K562 (cell line): ENCODE measurements around the gene SETD7. TPM values are rescaled to one million over a fixed set of nuclear protein-coding genes. Genes with fewer than 3 reads are reported as not detected.

ENCODE experiments used
- ATAC-seq: fragments of 200-7000 bp; cut with Tn5 transposase; 3 replicates; pipeline ENCODE4 v1.9.1; 2020; ENCODE audit warnings: moderate library complexity
- BruUV-seq: library from RNA; stranded (reverse); fragments of 400-500 nt; replicated peaks from 2 replicates; lab custom pipeline; 2021; lab: Mats Ljungman, UMichigan
- CTCF ChIA-PET: fragments of 300-600 bp; formaldehyde crosslinking; extraction: SDS; loops from one replicate; lab custom pipeline; 2021; ENCODE audit warnings: low intra/inter-chr PET ratio; lab: Yijun Ruan, JAX
- POLR2A ChIA-PET: fragments of 300-600, 350-650 bp; sonication (Branson Sonifier 250); formaldehyde crosslinking; extraction: SDS; loops from one replicate; lab custom pipeline; 2021; ENCODE audit warnings: antibody characterized with exemption, inconsistent platforms; lab: Yijun Ruan, JAX
- DNase-seq, 4 experiments: peaks; one replicate each; pipeline versions ENCODE4 v3.0.0 to v3.0.0-alpha.2; 2011 to 2018; ENCODE audit warnings: low spot score in 3 of 4, mixed read lengths in 3 of 4; ENCODE audit errors: extremely low read depth in 1 of 4
- FAIRE-seq: peaks from 2 replicates; lab custom pipeline; 2011; peaks lifted over from hg19 to GRCh38; lab: Jason Lieb, UNC
- H2AFZ ChIP-seq: 2 replicates; pipeline ENCODE4 v1.6.0; 2011; ENCODE audit warnings: low read depth, low read length, control low read depth, inconsistent platforms
- H3K27ac ChIP-seq: fragments of 200-600 bp; 3 replicates; pipeline ENCODE4 v1.8.0; 2011; ENCODE audit warnings: low read depth, mild to moderate bottlenecking, control low read depth, inconsistent platforms, low read length, moderate library complexity, mixed read lengths; ENCODE audit errors: extremely low read depth
- H3K27me3 ChIP-seq, 2 experiments: fragments of 300-600 bp in 1 of 2; 2 replicates in 1 of 2; 3 replicates in 1 of 2; pipeline versions ENCODE4 v1.6.0 to v1.8.0; 2011; ENCODE audit warnings: inconsistent platforms in 2 of 2, low read length in 2 of 2, mild to moderate bottlenecking in 1 of 2, mixed read lengths in 1 of 2, moderate library complexity in 1 of 2; ENCODE audit not compliant: control insufficient read depth in 2 of 2, insufficient read depth in 2 of 2
- H3K36me3 ChIP-seq: fragments of 300-600 bp; 3 replicates; pipeline ENCODE4 v1.8.0; 2011; ENCODE audit warnings: mild to moderate bottlenecking, low read length, inconsistent platforms; ENCODE audit not compliant: control insufficient read depth, insufficient read depth
- H3K4me1 ChIP-seq, 2 experiments: fragments of 200-600 bp in 1 of 2; replicated peaks in 1 of 2; 2 replicates in 1 of 2; 3 replicates in 1 of 2; pipeline versions ENCODE4 v1.5.1 to v1.8.0; 2011; ENCODE audit warnings: inconsistent platforms in 2 of 2, low read length in 2 of 2, mild to moderate bottlenecking in 1 of 2, mixed read lengths in 1 of 2, moderate library complexity in 1 of 2; ENCODE audit not compliant: control insufficient read depth in 2 of 2, insufficient read depth in 2 of 2
- H3K4me2 ChIP-seq: 2 replicates; pipeline ENCODE4 v1.6.1; 2011; ENCODE audit warnings: low read length, control low read depth, inconsistent platforms, mixed read lengths; ENCODE audit not compliant: insufficient read depth
- H3K4me3 ChIP-seq: fragments of 200-600 bp; sonication (generic), shearing (Covaris generic); 2 replicates; pipeline ENCODE4 v1.5.1; 2016; ENCODE audit warnings: control low read depth, inconsistent platforms
- H3K79me2 ChIP-seq: fragments of 200-600 bp; 3 replicates; pipeline ENCODE4 v1.8.0; 2011; ENCODE audit warnings: low read length, inconsistent platforms; ENCODE audit not compliant: control insufficient read depth, insufficient read depth
- H3K9ac ChIP-seq, 2 experiments: 2 replicates each; pipeline versions ENCODE4 v1.6.0 to v1.6.1; 2011; ENCODE audit warnings: low read depth in 2 of 2, low read length in 2 of 2, control low read depth in 1 of 2, inconsistent platforms in 1 of 2, mild to moderate bottlenecking in 1 of 2, mixed read lengths in 1 of 2; ENCODE audit not compliant: insufficient read depth in 1 of 2
- H3K9me1 ChIP-seq: one replicate; pipeline ENCODE4 v1.6.0; 2011; ENCODE audit warnings: inconsistent platforms, mild to moderate bottlenecking, low read length, moderate library complexity; ENCODE audit not compliant: control insufficient read depth, insufficient read depth
- H3K9me3 ChIP-seq: replicated peaks from 2 replicates; pipeline ENCODE4 v1.5.1; 2011; ENCODE audit warnings: low read depth, low read length, inconsistent platforms; ENCODE audit not compliant: control insufficient read depth, insufficient read depth
- H4K20me1 ChIP-seq: replicated peaks from 2 replicates; pipeline ENCODE4 v1.6.1; 2011; ENCODE audit warnings: low read length, inconsistent platforms, mixed read lengths; ENCODE audit not compliant: control insufficient read depth, insufficient read depth
- BCL6 ChIP-seq: fragments of 250-450 bp; sonication (Bioruptor Pico); IDR thresholded peaks from 2 replicates; pipeline ENCODE4 v1.4.0; 2020
- CTCF ChIP-seq, 3 experiments: IDR thresholded peaks in 2 of 3; conservative IDR thresholded peaks in 1 of 3; 2 replicates each; pipeline ENCODE4 v1.5.1; 2011 to 2012; ENCODE audit warnings: low read length in 3 of 3, mild to moderate bottlenecking in 3 of 3, control low read depth in 2 of 3, improper control_type of control experiment in 1 of 3, inconsistent platforms in 1 of 3, low read depth in 1 of 3, mixed read lengths in 1 of 3, moderate library complexity in 1 of 3; ENCODE audit not compliant: insufficient read depth in 2 of 3
- RAD21 ChIP-seq, 2 experiments: fragments of 250-450 bp in 1 of 2; fragments of 450-650 bp in 1 of 2; sonication (Bioruptor Pico) in 1 of 2; formaldehyde crosslinking in 1 of 2; IDR thresholded peaks in 1 of 2; conservative IDR thresholded peaks in 1 of 2; 2 replicates each; pipeline versions ENCODE4 v1.4.0 to v1.8.0; 2020 to 2022; ENCODE audit warnings: mild to moderate bottlenecking in 2 of 2, moderate library complexity in 1 of 2
- RAD51 ChIP-seq: fragments of 450-650 bp; IDR thresholded peaks from 2 replicates; pipeline ENCODE4 v1.7.1; 2016; ENCODE audit warnings: low read depth, mild to moderate bottlenecking, borderline replicate concordance
- RBM25 ChIP-seq: fragments of 200-400 bp; formaldehyde crosslinking; IDR thresholded peaks from 2 replicates; pipeline ENCODE4 v1.6.1; 2018; ENCODE audit warnings: low read length, low read depth, moderate library complexity; ENCODE audit not compliant: severe bottlenecking
- SAP30 ChIP-seq: fragments of 200-600 bp; sonication (generic); IDR thresholded peaks from 2 replicates; pipeline ENCODE4 v1.6.1; 2012; ENCODE audit warnings: borderline replicate concordance, low read depth, mild to moderate bottlenecking, moderate library complexity, low read length, control low read depth, inconsistent platforms; ENCODE audit not compliant: insufficient read depth, poor library complexity, severe bottlenecking
- SMAD3 ChIP-seq: fragments of 450-650 bp; formaldehyde crosslinking; conservative IDR thresholded peaks from 2 replicates; pipeline ENCODE4 v1.4.0; 2020; ENCODE audit warnings: mild to moderate bottlenecking
- SMARCA5 ChIP-seq: fragments of 450-650 bp; IDR thresholded peaks from 2 replicates; pipeline ENCODE4 v1.6.1; 2016
- SPI1 ChIP-seq: IDR thresholded peaks from 2 replicates; pipeline ENCODE4 v1.6.1; 2011; ENCODE audit warnings: low read depth, low read length, control low read depth, borderline replicate concordance
- WGBS: fragments of 100-300 bp; shearing (Covaris generic); methylation state at CpG from one replicate; pipeline ENCODE4 v1.1.6; 2016; ENCODE audit warnings: low coverage, mixed read lengths; ENCODE audit not compliant: insufficient coverage; ENCODE audit errors: missing lambda C conversion rate; 5-methylcytosine and 5-hydroxymethylcytosine counted together
- in situ Hi-C: fragments of 300-500 bp; cut with MboI; formaldehyde crosslinking; loops from 4 replicates; pipeline ENCODE4 v1.15.0; 2018; ENCODE audit warnings: inconsistent platforms, mixed read lengths
- intact Hi-C: fragments of 100-400 bp; cut with micrococcal nuclease; formaldehyde crosslinking; loops from 2 replicates; pipeline ENCODE4 v1.14.2; 2022
- polyA plus RNA-seq, 8 experiments: library from polyadenylated mRNA; depleted of rRNA in 4 of 8; stranded (reverse) in 5 of 8; unstranded in 3 of 8; fragments of >200 nt; fragmentation: Nextera tagmentation in 2 of 8; fragmentation: Illumina TruSeq in 1 of 8; extraction: Ambion mirVana in 2 of 8; extraction: Trizol in 1 of 8; gene quantifications; 2 replicates each; pipeline versions ENCODE4 v1.2.1 to v1.2.3, GENCODE V29; 2011 to 2014; ENCODE audit warnings: inconsistent platforms in 1 of 8, missing spikeins in 1 of 8
- total RNA-seq, 7 experiments: library from RNA; depleted of rRNA in 6 of 7; stranded (reverse); fragments of >200 nt in 6 of 7; fragmentation: Illumina TruSeq in 2 of 7; extraction: Trizol in 2 of 7; gene quantifications; 2 replicates each; pipeline versions ENCODE4 v1.2.1 to v1.2.3, GENCODE V29; 2011 to 2021; ENCODE audit warnings: low replicate concordance in 1 of 7

SETD7 gene
- total and polyA plus RNA-seq, 9 of the 15 experiments (the other 6 are each of a cell fraction or from before 2014, with no cell fraction given) = 0.37 to 2.4 (median 1.7) TPM

GRCh38 chr4:139567159-139567870, 11.3 kb upstream of the SETD7 start:
- Histone ChIP-seq H3K9me3 (no peaks in the 10 kb centered on the region), H3K9ac (no peak overlapping the region), H3K4me3 (no peak overlapping the region), H3K4me1 (no peaks in the 10 kb centered on the region), H3K9me1 (no peaks in the 10 kb centered on the region), H3K27ac (no peak overlapping the region), H3K4me2 (no peak overlapping the region), H2AFZ (no peak overlapping the region), H3K27me3 (peaks cover 4 to 25% of the 10 kb centered on the region in 2 experiments; a peak in 3 of 5 replicates), H3K79me2 (no peaks in the 10 kb centered on the region), H3K36me3 (no peaks in the 10 kb centered on the region), H4K20me1 (no peaks in the 10 kb centered on the region)
- FAIRE-seq (no peak), ATAC-seq (no peak), DNase-seq (no peak)
- POLR2A ChIA-PET = interaction anchor here (0.7 kb wide), 1 partner anchor 36 kb away, joined by 3 read pairs; no protein-coding TSS in a partner anchor
- intact Hi-C loops = no loop called here
- TF ChIP-seq SPI1 (peak; percentile 47; the same call in 1 of the 2 replicates), RBM25 (peak; percentile 45), SMARCA5 (peak; percentile 35; the same call in 1 of the 2 replicates), SMAD3 (no peak), BCL6 (no peak), RAD51 (no peak)
- CTCF ChIA-PET = no interaction called here
- 14% methylated on average over 7 of the region's 7 CpGs for WGBS
- no TSS peak for BruUV-seq
- in situ Hi-C loops = no loop called here

DNA sequence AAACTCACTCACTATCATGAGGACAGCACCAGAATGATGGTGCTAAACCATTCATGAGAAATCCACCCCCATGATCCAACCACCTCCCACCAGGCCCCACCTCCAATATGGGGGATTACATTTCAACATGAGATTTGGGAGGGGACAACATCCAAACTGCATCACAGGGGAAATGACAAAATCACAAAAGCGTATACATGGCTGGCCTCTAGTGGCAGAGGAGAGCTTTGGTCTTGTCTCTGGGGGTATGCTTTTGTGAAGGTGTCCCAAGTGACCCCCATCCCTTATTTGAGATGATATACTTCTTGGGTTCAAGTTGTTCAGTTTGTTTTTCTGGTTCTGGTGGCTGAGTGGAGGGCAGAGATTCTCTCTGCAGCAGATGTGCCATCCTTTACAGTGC, 8.5 kb upstream of the SETD7 start:
- in situ Hi-C loops (no loop called here), intact Hi-C loops (no loop called here)
- FAIRE-seq (no peak), ATAC-seq (peak; percentile 65; the same call in 2 of the 3 replicates), DNase-seq (no peak)
- no peaks in the 10 kb centered on the region for H3K36me3 ChIP-seq
- H3K27ac ChIP-seq = no peak overlapping the region
- H3K27me3 ChIP-seq = peaks cover 11 to 23% of the 10 kb centered on the region in 2 experiments; a peak in 4 of 5 replicates
- WGBS = 0% methylated on average over 1 of the region's 1 CpG
- H4K20me1 ChIP-seq = no peaks in the 10 kb centered on the region
- no TSS peak for BruUV-seq
- no peak overlapping the region for H2AFZ ChIP-seq
- no peaks in the 10 kb centered on the region for H3K79me2 ChIP-seq
- peak in 1 of 2 experiments; percentile 30; a peak in 1 of 4 replicates for TF ChIP-seq RAD21 (CRISPR knock-in tag; conservative IDR thresholded peaks at IDR 0.05 in 1 of 2, IDR thresholded peaks at IDR 0.05 in 1 of 2)
- peak in 2 of 3 experiments; percentile 24 to 31; a peak in 2 of 6 replicates for TF ChIP-seq CTCF (IDR thresholded peaks at IDR 0.05 in 2 of 3, conservative IDR thresholded peaks at IDR 0.05 in 1 of 3; ENCODE audit: insufficient read depth in 2 of 3, low read depth in 1 of 3, low read length in 3 of 3)
- TF ChIP-seq SAP30 = no peak
- no peaks in the 10 kb centered on the region for H3K9me3 ChIP-seq
- no peaks in the 10 kb centered on the region for H3K9me1 ChIP-seq
- H3K9ac ChIP-seq = no peak overlapping the region
- no peak overlapping the region for H3K4me3 ChIP-seq
- H3K4me1 ChIP-seq = no peaks in the 10 kb centered on the region
- POLR2A ChIA-PET = no interaction called here
- CTCF ChIA-PET = no interaction called here
- no peak overlapping the region for H3K4me2 ChIP-seq
